NCI-H1436 (cell line): ENCODE results near the gene GOLGA2.

Experiments
- DNase-seq: peaks from one replicate; lab custom pipeline; 2025; lab: John Stamatoyannopoulos, UW

GOLGA2 gene

GRCh38 chr9:128275198-128276007 lies at the start of gene GOLGA2:
Gene GOLGA2 (minus strand): TSS chr9:128276007. CDS start chr9:128275976, 31 bp downstream.
- no peak for DNase-seq

DNA sequence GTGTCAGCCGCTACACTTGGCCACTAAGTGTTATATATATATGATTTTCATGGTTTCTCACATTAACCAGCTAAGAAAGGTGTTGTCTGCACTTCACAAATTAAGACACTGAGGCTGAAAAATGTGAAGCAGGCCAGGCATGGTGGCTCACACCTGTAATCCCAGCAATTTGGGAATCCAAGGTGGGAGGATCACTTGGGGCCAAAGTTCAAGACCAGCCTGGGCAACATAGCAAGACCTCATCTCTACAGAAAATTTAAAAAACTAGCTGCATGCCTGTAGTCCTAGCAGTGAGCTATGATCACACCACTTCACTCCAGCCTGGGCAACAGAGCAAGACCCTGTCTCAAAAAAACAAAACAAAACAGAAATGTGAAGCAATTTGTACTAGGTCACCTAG lies 48.6 kb upstream of the GOLGA2 start:
- no peak for DNase-seq

DNA sequence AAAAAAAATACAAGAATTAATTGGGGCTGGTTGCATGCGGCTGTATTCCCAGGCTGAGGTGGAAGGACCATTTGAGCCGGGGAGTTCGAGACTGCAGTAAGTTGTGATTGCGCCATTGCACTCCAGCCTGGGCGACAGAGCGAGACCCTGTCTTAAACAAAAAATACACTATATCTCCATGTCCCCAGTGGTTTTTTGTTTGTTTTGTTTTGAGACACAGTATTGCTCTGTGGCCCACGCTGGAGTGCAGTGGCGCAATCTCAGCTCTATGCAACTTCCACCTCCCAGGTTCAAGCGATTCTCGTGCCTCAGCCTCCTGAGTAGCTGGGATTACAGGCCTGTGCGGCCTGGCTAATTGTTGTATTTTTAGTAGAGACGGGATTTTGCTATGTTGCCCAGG lies 48.0 kb upstream of the GOLGA2 start:
- no peak for DNase-seq

GRCh38 chr9:128323212-128323730 lies 47.5 kb upstream of the GOLGA2 start:
- DNase-seq = no peak

DNA sequence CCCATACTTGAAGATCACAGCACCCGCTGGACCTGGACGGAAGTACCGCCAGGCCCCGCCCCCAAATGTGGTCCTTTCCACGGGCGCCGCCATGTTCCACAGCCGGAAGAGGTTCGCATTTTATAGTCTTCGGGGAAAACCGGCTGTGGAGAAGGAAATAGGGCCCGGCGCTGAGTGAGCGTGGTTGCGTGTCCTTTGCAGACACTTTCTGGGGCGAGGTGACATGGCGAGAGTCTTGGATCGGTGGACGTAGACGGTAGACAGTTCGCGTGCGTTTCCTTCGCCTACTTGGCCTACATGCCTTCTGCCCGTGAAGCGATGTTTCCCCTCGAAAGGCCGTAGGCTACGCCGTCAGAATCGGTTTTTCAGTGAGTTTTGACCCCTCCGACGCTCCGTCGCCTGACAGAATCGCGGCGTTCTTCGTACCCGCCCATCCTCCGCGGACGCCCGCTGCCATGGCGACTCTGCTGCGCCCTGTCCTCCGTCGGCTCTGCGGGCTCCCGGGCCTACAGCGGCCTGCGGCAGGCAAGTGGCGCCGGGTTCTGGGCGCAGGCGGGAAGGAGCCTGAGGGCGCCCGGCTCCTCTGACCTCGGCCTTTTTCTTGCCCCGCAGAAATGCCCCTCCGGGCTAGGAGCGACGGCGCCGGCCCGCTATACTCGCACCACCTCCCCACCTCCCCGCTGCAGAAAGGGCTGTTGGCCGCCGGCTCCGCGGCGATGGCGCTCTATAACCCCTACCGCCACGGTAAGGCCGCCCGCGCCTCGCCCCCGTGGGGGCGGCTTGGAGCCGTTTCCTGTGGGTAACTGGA lies 46.8 kb upstream of the GOLGA2 start, which contains the start of the genes COQ4 and TRUB2:
TSS of gene COQ4 (plus strand) at position 436 of the 808 bp plus-strand sequence. CDS start at position 456, 20 bp downstream.
TSS of gene TRUB2 (minus strand) at position 44 of the 808 bp plus-strand sequence. CDS start at position 5, 39 bp downstream.
- peak; percentile 92 for DNase-seq

- DNase-seq = no peak
These were observed 46.1 kb upstream of the GOLGA2 start for GRCh38 chr9:128321879-128322403.

DNA sequence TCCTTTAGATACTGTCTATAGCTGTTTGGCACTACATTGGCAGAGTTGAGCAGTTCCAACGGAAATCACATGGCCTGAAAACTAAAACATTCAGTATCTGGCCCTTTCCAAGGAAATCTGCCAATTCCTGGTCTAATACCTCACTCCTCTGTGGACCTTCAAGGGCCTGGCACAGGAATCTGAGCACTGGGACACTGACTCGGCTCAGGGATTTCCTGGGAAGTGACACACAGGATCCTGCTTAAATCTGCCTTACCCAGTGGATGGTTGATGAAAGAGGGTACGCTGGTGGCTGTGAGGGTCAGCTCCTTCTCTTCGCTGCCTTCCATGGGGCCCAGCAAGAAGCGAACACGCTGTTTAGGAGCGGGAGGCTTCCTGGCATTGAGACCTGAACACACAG lies 45.5 kb upstream of the GOLGA2 start:
- DNase-seq = no peak

DNA sequence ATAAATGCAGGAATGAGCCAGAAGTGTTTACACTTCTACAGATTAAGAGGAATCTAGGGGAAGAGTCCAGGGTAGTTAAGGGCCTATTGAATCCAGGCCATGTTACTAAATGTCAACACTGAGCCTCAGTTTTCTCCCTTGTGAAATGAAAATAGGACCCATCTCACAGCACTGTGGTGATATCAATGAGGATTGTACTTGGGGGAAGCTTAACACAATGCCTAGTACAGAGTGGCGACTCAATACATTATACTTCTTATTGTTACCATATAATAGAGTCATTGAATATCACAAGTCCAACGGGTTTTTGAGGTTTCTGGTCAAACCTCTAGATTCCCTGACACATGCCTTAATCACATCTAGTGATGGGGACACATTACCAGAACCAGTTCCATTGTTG lies 41.8 kb upstream of the GOLGA2 start:
- DNase-seq = no peak

GRCh38 chr9:128316421-128316820 lies 40.6 kb upstream of the GOLGA2 start:
- no peak for DNase-seq

GRCh38 chr9:128314697-128315096 lies 38.9 kb upstream of the GOLGA2 start:
- DNase-seq = no peak

DNA sequence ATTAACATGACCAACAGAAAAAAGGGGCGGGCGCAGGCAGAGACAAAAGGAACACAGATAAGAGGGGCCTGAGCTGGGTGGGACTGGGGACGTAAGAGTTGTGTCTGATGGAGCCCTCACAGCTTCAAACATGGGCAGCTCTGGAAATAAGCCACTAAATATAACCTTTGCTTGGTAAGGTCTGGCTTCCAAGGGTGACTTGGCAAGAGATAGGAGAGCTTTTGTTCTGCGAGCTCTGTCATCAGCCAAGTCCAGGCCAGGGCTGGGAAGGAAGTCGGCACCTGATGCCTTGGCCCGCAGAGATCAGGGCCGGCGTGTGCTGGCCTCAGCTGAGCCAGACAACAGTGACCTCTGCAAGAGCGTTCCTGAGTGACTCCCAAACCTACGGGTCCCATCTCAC lies 34.7 kb upstream of the GOLGA2 start:
- no peak for DNase-seq

GRCh38 chr9:128309551-128309950 lies 33.7 kb upstream of the GOLGA2 start:
- no peak for DNase-seq

DNA sequence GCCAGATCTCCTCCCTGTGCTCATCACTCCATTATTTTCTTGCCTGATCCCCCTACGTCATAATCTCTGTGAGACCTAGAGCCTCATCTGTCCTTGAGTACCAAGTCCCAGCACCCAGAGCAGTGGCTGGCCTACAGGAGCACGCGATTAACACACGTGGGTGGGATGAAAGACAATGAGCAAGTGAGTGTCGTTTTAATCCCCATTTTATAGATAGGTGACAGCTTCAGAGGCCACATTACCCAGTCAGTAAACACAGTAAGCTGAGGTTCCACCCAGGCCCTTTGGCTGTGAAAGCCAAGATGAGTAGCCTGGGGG lies 29.1 kb upstream of the GOLGA2 start:
- no peak for DNase-seq

- DNase-seq = no peak
These were observed 28.5 kb upstream of the GOLGA2 start for GRCh38 chr9:128304136-128304970.

- no peak for DNase-seq
These were observed 23.0 kb upstream of the GOLGA2 start for GRCh38 chr9:128298535-128299482.

GRCh38 chr9:128297221-128297773 lies 21.5 kb upstream of the GOLGA2 start:
- DNase-seq = no peak

DNA sequence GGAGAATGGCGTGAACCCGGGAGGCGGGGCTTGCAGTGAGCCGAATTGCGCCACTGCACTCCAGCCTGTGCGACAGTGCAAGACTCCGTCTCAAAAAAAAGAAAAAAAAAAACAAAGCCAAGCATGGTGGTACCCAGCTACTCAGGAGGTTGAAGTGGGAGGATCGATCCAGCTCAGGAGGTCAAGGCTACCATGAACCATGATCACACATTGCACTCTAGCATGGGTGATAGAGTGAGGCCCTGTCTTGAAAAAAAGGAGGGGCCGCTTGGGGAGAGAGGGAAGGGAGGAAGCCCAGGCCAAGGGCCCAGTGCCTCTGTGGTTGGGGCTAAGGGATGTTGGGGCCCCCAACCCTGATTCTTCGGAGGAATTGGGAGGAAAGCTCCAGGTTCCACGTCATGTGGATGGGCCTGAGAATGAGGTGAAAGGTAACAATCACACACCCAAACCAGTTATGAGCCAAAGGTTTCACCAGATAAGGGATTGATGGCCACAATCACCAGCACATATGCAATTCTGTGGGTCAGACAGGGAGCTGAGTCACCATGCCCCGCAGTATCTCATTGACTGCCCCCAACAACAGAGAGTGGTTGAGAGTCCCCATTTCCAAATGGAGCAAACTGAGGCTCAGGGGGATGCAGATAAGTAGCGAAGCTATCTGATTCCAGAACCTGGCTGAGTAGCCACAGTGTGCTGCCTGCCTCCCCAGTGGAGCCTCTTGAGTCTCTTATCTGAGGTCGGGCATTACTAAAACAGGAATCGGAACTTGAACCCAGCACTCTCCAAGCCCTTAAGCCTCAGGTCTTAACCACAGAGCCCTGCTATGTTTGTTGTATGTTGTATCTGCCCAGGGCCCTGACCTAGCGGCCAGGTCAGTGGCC lies 20.8 kb upstream of the GOLGA2 start:
- no peak for DNase-seq

GRCh38 chr9:128294142-128294541 lies 18.3 kb upstream of the GOLGA2 start:
- DNase-seq = no peak

DNA sequence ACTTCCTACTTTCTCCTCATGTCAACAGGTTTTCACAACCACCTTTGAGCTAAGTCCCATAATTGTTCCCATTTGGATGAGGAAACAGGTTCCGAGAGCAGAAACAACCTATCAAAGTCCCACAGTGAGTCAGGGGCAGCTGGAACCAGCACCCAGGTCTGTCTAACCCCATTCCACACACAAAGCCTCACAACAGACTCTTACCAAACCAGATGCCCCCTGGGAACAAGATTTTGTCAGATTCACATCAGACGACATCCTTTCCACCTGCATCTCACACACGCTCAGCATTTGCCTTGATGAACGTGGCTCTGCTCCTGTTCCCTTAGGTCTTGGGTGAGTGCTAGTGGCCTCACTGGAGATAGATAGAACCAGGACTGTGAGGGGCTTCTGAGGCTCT lies 17.3 kb upstream of the GOLGA2 start:
- DNase-seq = no peak
